Pancreas (tissue), 10 donors: Measurements from ENCODE around the gene CAMK4. TPM values are rescaled to one million over a fixed set of nuclear protein-coding genes. Genes with fewer than 3 reads are reported as not detected.

Experiments
- ATAC-seq, 4 donors: fragments of 200-7000 bp; cut with Tn5 transposase; one replicate each; pipeline versions ENCODE4 v1.8.0 to v1.9.1; 2020; ENCODE audit warnings: mild to moderate bottlenecking in 4 of 4, moderate library complexity in 4 of 4
- DNase-seq, 6 donors: peaks; one replicate each; pipeline ENCODE4 v3.0.0-alpha.2; 2020
- FAIRE-seq: peaks from 2 replicates; lab custom pipeline; 2012; peaks lifted over from hg19 to GRCh38; lab: Jason Lieb, UNC
- H3K27ac ChIP-seq, 4 donors: fragments of 200-600 bp; sonication (generic); 1 replicate in 3 of 4; 2 replicates in 1 of 4; pipeline versions ENCODE4 v1.5.0 to v1.8.0; 2020
- H3K27me3 ChIP-seq, 4 donors: fragments of 200-600 bp; one replicate each; pipeline ENCODE4 v1.8.0; 2021
- H3K36me3 ChIP-seq, 3 donors: fragments of 200-600 bp; sonication (generic) in 1 of 3; one replicate each; pipeline versions ENCODE4 v1.5.0 to v1.8.0; 2020 to 2021
- H3K4me1 ChIP-seq, 3 donors: fragments of 200-600 bp; one replicate each; pipeline ENCODE4 v1.8.0; 2021
- H3K4me3 ChIP-seq, 4 donors: fragments of 200-600 bp; sonication (generic) in 2 of 4; one replicate each; pipeline versions ENCODE4 v1.5.0 to v1.8.0; 2020 to 2021
- H3K9me3 ChIP-seq, 4 donors: fragments of 200-600 bp; one replicate each; pipeline ENCODE4 v1.8.0; 2021
- WGBS, 2 donors: extraction: QIAGEN DNeasy Blood & Tissue Kit; methylation state at CpG; one replicate each; pipeline ENCODE4 v1.1.7; 2013; 5-methylcytosine and 5-hydroxymethylcytosine counted together
- intact Hi-C, 3 donors: fragments of 100-400 bp; cut with DNase I; formaldehyde crosslinking; loops; one replicate each; pipeline versions ENCODE4 v1.11.1 to v1.14.2; 2022
- polyA plus RNA-seq, 2 donors: library from polyadenylated mRNA; stranded (reverse); fragments of 200-250 nt; gene quantifications; one replicate each; pipeline ENCODE4 v1.2.3, GENCODE V29; 2013
- total RNA-seq, 6 donors: library from RNA; stranded (reverse); fragmentation: NEBNext Ultra II Directional in 4 of 6; extraction: Animal tissue kit (Norgen Biotek cat#: 25700) in 4 of 6; gene quantifications; one replicate each; pipeline versions ENCODE4 v1.2.1 to v1.2.4, GENCODE V29; 2021 to 2023
- TF ChIP-seq, protein P1 (sequence below), 4 donors: fragments of 200-600 bp; sonication (generic) in 3 of 4; IDR thresholded peaks; one replicate each; pipeline versions ENCODE4 v1.5.0 to v1.8.0; 2021; ENCODE audit warnings: antibody characterized with exemption in 4 of 4
- donor health status: healthy with polysubstance abuse.
- donor health status: DM: no; HTN: no; CAD: no; lungs with moderate emphysema.
- donor health status: DM: no; HTN: no; CAD: no.
- donor health status: control.
- donor health status: control.
- donor health status: Bipolar disorder and iron deficiency.
- donor health status: DM: yes; HTN: yes; CAD: no.
- donor health status: DM: no; HTN: no; CAD: no.
- donor health status: DM: no; HTN: no; CAD: no.
- donor health status: DM: yes; HTN: yes; CAD: no.

CAMK4 gene
- total and polyA plus RNA-seq, 8 donors, result 0.04 to 1.3 (median 0.34) TPM

- Histone ChIP-seq H3K27ac (no peak overlapping the region), H3K9me3 (no peaks in the 10 kb centered on the region), H3K4me1 (peaks cover 0 to 8% (median 0%) of the 10 kb centered on the region in 3 donors), H3K27me3 (no peaks in the 10 kb centered on the region), H3K4me3 (no peak overlapping the region), H3K36me3 (no peaks in the 10 kb centered on the region)
- no peak for ATAC-seq
- 77 to 84% methylated on average over 4 of the region's 4 CpGs for WGBS, 2 donors
- no peak for FAIRE-seq
- TF ChIP-seq, protein P1, sequence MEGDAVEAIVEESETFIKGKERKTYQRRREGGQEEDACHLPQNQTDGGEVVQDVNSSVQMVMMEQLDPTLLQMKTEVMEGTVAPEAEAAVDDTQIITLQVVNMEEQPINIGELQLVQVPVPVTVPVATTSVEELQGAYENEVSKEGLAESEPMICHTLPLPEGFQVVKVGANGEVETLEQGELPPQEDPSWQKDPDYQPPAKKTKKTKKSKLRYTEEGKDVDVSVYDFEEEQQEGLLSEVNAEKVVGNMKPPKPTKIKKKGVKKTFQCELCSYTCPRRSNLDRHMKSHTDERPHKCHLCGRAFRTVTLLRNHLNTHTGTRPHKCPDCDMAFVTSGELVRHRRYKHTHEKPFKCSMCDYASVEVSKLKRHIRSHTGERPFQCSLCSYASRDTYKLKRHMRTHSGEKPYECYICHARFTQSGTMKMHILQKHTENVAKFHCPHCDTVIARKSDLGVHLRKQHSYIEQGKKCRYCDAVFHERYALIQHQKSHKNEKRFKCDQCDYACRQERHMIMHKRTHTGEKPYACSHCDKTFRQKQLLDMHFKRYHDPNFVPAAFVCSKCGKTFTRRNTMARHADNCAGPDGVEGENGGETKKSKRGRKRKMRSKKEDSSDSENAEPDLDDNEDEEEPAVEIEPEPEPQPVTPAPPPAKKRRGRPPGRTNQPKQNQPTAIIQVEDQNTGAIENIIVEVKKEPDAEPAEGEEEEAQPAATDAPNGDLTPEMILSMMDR (IDR thresholded peaks at IDR 0.05), result no peak
- no peak for DNase-seq
- intact Hi-C loops, result no loop called here
Observed at GRCh38 chr5:111507276-111507675, 283.1 kb downstream of the CAMK4 start.

- no peaks in the 10 kb centered on the region for H3K36me3 ChIP-seq
- no peak overlapping the region for H3K27ac ChIP-seq
- intact Hi-C loops, result no loop called here
- H3K4me3 ChIP-seq, result no peak overlapping the region
- TF ChIP-seq, protein P1 (IDR thresholded peaks at IDR 0.05), result no peak
- no peak for ATAC-seq
- 13 to 18% methylated on average over 1 of the region's 1 CpG for WGBS, 2 donors
- no peaks in the 10 kb centered on the region for H3K9me3 ChIP-seq
- FAIRE-seq, result no peak
- H3K4me1 ChIP-seq, result peaks cover 0 to 8% (median 0%) of the 10 kb centered on the region in 3 donors
- no peak for DNase-seq
- H3K27me3 ChIP-seq, result no peaks in the 10 kb centered on the region
Observed at GRCh38 chr5:111509119-111509518, 284.9 kb downstream of the CAMK4 start.

DNA sequence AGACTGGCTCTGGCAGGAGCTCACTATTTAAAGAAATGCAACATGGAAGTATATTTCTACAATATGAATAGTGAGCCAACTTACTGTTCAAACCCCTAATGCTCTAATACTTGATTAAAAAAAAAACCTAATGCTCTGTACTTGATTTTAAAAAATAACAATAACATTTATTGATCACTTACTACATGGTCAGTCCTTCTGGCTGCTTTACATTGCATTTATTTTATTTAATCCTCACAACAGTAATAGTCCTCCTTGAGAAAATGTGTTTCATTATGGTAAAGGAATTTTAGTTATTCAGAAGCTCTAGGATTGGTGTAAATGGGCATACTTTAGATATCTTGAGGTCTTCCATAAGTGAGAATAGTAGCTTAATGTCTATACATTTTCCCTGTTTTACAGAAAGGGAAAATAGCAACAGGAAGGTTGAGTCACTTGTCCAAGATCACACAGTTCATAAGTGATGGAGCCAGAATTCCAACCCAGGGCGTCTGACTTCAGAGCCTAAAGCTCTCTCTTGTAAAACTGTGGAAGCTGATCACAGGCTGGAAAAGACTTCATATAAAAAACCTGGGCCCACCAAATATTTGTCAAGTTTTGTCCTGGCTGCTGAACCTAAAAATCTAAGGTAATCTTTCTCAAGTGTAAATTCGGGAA, 287.1 kb downstream of the CAMK4 start:
- H3K4me1 ChIP-seq, result peaks cover 0 to 8% (median 0%) of the 10 kb centered on the region in 3 donors
- WGBS, 2 donors, result 1 to 4% methylated on average over 2 of the region's 2 CpGs
- ATAC-seq, result no peak
- TF ChIP-seq, protein P1 (IDR thresholded peaks at IDR 0.05), result no peak
- intact Hi-C loops, result no loop called here
- FAIRE-seq, result no peak
- H3K4me3 ChIP-seq, result peak overlapping the region; percentile 72 to 84 (median 74)
- no peak for DNase-seq
- H3K27ac ChIP-seq, result no peak overlapping the region
- H3K9me3 ChIP-seq, result no peaks in the 10 kb centered on the region
- no peaks in the 10 kb centered on the region for H3K36me3 ChIP-seq
- no peaks in the 10 kb centered on the region for H3K27me3 ChIP-seq

- intact Hi-C loops, result no loop called here
- Histone ChIP-seq H3K27ac (peak overlapping the region; percentile 64 to 90 (median 78)), H3K4me1 (peaks cover 0 to 8% (median 0%) of the 10 kb centered on the region in 3 donors), H3K4me3 (peak overlapping the region; percentile 72 to 84 (median 74)), H3K36me3 (no peaks in the 10 kb centered on the region), H3K27me3 (no peaks in the 10 kb centered on the region), H3K9me3 (no peaks in the 10 kb centered on the region)
- TF ChIP-seq, protein P1 (IDR thresholded peaks at IDR 0.05), result no peak
- no peak for DNase-seq
- WGBS, 2 donors, result 0 to 1% methylated on average over 32 of the region's 32 CpGs
- no peak for FAIRE-seq
- peak in 3 of 4 donors; percentile 36 to 54 (median 45) for ATAC-seq
Observed at GRCh38 chr5:111511831-111512374, 287.7 kb downstream of the CAMK4 start.
